Measurements from ENCODE around the gene LETM1.

Gene LETM1

GRCh38 chr4:1856071-1856942, at the start of gene LETM1:
TSS of gene LETM1 (minus strand) at chr4:1856156. CDS start at chr4:1855950, 206 bp downstream.
- DNase-seq, result peak; percentile 97

GRCh38 chr4:1904042-1904441, 48.1 kb upstream of the LETM1 start:
- no peak for DNase-seq

GRCh38 chr4:1903035-1903434, 47.1 kb upstream of the LETM1 start:
- no peak for DNase-seq

- no peak for DNase-seq
Measured at GRCh38 chr4:1902243-1902642, 46.3 kb upstream of the LETM1 start.

GRCh38 chr4:1901127-1901526, 45.2 kb upstream of the LETM1 start:
- no peak for DNase-seq

GRCh38 chr4:1900624-1901023, 44.7 kb upstream of the LETM1 start:
- DNase-seq, result no peak

- DNase-seq, result no peak
Measured at GRCh38 chr4:1900087-1900433, 44.1 kb upstream of the LETM1 start.

- DNase-seq, result peak; percentile 80
Measured at GRCh38 chr4:1899149-1900086, 43.5 kb upstream of the LETM1 start.

GRCh38 chr4:1898681-1899080, 42.7 kb upstream of the LETM1 start:
- no peak for DNase-seq

- DNase-seq, result no peak
Measured at GRCh38 chr4:1898007-1898406, 42.1 kb upstream of the LETM1 start.

- DNase-seq, result no peak
Measured at GRCh38 chr4:1896658-1896991, 40.7 kb upstream of the LETM1 start.

GRCh38 chr4:1895971-1896657, 40.2 kb upstream of the LETM1 start:
- DNase-seq, result no peak

GRCh38 chr4:1890979-1891570, 35.1 kb upstream of the LETM1 start:
- no peak for DNase-seq

GRCh38 chr4:1887052-1887451, 31.1 kb upstream of the LETM1 start:
- DNase-seq, result no peak

- no peak for DNase-seq
Measured at GRCh38 chr4:1885414-1885813, 29.5 kb upstream of the LETM1 start.

GRCh38 chr4:1883583-1883982, 27.6 kb upstream of the LETM1 start:
- no peak for DNase-seq

- no peak for DNase-seq
Measured at GRCh38 chr4:1882850-1883271, 26.9 kb upstream of the LETM1 start.

GRCh38 chr4:1880332-1880731, 24.4 kb upstream of the LETM1 start:
- DNase-seq, result no peak

- DNase-seq, result no peak
Measured at GRCh38 chr4:1879485-1879884, 23.5 kb upstream of the LETM1 start.

GRCh38 chr4:1874201-1874600, 18.2 kb upstream of the LETM1 start:
- no peak for DNase-seq

- no peak for DNase-seq
Measured at GRCh38 chr4:1873776-1874175, 17.8 kb upstream of the LETM1 start.

GRCh38 chr4:1873291-1873690, 17.3 kb upstream of the LETM1 start:
- no peak for DNase-seq

GRCh38 chr4:1872870-1873269, 16.9 kb upstream of the LETM1 start:
- no peak for DNase-seq
